Measurements from ENCODE around the gene PSMD7.

Gene PSMD7

GRCh38 chr16:74275031-74275636, 21.5 kb upstream of the PSMD7 start:
- TF ChIP-seq RAD21 (IDR thresholded peaks at IDR 0.05; ENCODE audit: low read depth) (peak; percentile 68), FOXM1 (IDR thresholded peaks at IDR 0.05; ENCODE audit: borderline replicate concordance, low read depth) (no peak), NFIC (IDR thresholded peaks at IDR 0.05) (no peak), TCF12 (IDR thresholded peaks at IDR 0.05; ENCODE audit: low read depth) (no peak)
- TF ChIP-seq, protein P1, sequence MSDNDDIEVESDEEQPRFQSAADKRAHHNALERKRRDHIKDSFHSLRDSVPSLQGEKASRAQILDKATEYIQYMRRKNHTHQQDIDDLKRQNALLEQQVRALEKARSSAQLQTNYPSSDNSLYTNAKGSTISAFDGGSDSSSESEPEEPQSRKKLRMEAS (IDR thresholded peaks at IDR 0.05): no peak

DNA sequence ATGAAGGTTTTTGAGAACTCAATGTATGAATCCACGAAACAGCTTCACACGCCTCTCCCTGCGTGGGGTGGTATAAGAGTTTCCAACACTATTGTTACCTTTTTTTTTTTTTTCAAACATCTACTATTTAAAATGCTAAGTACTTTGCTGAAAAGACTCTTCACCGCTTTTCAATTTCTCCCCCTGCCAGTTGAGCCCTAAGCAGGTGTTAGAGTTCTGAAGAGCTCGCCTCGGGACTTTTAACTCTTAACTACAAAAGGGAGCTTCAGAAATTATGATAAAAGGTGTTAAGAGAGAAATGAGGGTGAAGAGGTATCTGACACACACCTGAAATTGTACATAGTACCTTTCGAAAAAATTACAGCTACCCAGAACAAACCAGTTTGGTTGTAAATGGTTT, 20.9 kb upstream of the PSMD7 start:
- TF ChIP-seq, protein P2, sequence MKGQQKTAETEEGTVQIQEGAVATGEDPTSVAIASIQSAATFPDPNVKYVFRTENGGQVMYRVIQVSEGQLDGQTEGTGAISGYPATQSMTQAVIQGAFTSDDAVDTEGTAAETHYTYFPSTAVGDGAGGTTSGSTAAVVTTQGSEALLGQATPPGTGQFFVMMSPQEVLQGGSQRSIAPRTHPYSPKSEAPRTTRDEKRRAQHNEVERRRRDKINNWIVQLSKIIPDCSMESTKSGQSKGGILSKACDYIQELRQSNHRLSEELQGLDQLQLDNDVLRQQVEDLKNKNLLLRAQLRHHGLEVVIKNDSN (IDR thresholded peaks at IDR 0.05): no peak
- TF ChIP-seq CEBPB (IDR thresholded peaks at IDR 0.05): no peak
- TF ChIP-seq EP300 (IDR thresholded peaks at IDR 0.05; ENCODE audit: borderline replicate concordance): no peak
- no peak for TF ChIP-seq EGR1 (IDR thresholded peaks at IDR 0.05)
- no peak for TF ChIP-seq RAD21 (IDR thresholded peaks at IDR 0.05; ENCODE audit: low read depth)
- TF ChIP-seq NFIC (IDR thresholded peaks at IDR 0.05): no peak
- TF ChIP-seq CREB1 (IDR thresholded peaks at IDR 0.05; ENCODE audit: low read depth): no peak
- no peak for TF ChIP-seq YY1 (IDR thresholded peaks at IDR 0.05; ENCODE audit: low read depth)
- TF ChIP-seq TCF12 (IDR thresholded peaks at IDR 0.05; ENCODE audit: low read depth): no peak
- TF ChIP-seq ZBTB7A (IDR thresholded peaks at IDR 0.05; ENCODE audit: low read depth): no peak
- no peak for TF ChIP-seq TAF1 (IDR thresholded peaks at IDR 0.05; ENCODE audit: low read depth)
- no peak for TF ChIP-seq FOXM1 (IDR thresholded peaks at IDR 0.05; ENCODE audit: borderline replicate concordance, low read depth)
- TF ChIP-seq, protein P3, sequence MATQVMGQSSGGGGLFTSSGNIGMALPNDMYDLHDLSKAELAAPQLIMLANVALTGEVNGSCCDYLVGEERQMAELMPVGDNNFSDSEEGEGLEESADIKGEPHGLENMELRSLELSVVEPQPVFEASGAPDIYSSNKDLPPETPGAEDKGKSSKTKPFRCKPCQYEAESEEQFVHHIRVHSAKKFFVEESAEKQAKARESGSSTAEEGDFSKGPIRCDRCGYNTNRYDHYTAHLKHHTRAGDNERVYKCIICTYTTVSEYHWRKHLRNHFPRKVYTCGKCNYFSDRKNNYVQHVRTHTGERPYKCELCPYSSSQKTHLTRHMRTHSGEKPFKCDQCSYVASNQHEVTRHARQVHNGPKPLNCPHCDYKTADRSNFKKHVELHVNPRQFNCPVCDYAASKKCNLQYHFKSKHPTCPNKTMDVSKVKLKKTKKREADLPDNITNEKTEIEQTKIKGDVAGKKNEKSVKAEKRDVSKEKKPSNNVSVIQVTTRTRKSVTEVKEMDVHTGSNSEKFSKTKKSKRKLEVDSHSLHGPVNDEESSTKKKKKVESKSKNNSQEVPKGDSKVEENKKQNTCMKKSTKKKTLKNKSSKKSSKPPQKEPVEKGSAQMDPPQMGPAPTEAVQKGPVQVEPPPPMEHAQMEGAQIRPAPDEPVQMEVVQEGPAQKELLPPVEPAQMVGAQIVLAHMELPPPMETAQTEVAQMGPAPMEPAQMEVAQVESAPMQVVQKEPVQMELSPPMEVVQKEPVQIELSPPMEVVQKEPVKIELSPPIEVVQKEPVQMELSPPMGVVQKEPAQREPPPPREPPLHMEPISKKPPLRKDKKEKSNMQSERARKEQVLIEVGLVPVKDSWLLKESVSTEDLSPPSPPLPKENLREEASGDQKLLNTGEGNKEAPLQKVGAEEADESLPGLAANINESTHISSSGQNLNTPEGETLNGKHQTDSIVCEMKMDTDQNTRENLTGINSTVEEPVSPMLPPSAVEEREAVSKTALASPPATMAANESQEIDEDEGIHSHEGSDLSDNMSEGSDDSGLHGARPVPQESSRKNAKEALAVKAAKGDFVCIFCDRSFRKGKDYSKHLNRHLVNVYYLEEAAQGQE (IDR thresholded peaks at IDR 0.05; ENCODE audit: low read depth): no peak
- no peak for TF ChIP-seq TEAD4 (IDR thresholded peaks at IDR 0.05)
- TF ChIP-seq, protein P1 (IDR thresholded peaks at IDR 0.05): no peak

DNA sequence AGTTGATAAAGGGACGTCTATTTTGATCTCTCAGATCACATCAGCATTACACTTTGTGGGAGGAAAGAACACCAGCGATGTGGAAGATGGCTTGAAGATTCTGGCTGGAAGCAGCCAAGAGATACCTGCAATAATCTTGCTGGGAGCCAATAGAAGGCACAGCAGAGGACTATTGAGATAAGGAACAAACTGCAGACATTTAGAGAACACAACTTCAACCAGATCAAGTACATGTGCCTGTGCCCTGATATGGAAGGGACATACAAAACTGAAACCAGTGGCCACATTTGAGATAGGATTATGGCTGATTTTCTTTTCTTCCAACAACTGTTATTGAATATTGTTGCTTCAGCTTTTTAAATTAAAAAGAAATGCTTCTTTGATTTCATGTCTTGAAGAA, 18.6 kb upstream of the PSMD7 start:
- TF ChIP-seq, protein P2 (IDR thresholded peaks at IDR 0.05): no peak
- TF ChIP-seq, protein P3 (IDR thresholded peaks at IDR 0.05; ENCODE audit: low read depth): no peak
- no peak for TF ChIP-seq CREB1 (IDR thresholded peaks at IDR 0.05; ENCODE audit: low read depth)
- TF ChIP-seq ZBTB7A (IDR thresholded peaks at IDR 0.05; ENCODE audit: low read depth): no peak
- no peak for TF ChIP-seq CEBPB (IDR thresholded peaks at IDR 0.05)
- no peak for TF ChIP-seq TEAD4 (IDR thresholded peaks at IDR 0.05)
- TF ChIP-seq EGR1 (IDR thresholded peaks at IDR 0.05): no peak
- no peak for TF ChIP-seq FOXM1 (IDR thresholded peaks at IDR 0.05; ENCODE audit: borderline replicate concordance, low read depth)
- TF ChIP-seq, protein P1 (IDR thresholded peaks at IDR 0.05): no peak
- TF ChIP-seq TAF1 (IDR thresholded peaks at IDR 0.05; ENCODE audit: low read depth): no peak
- no peak for TF ChIP-seq NFIC (IDR thresholded peaks at IDR 0.05)
- TF ChIP-seq RAD21 (IDR thresholded peaks at IDR 0.05; ENCODE audit: low read depth): no peak
- TF ChIP-seq TCF12 (IDR thresholded peaks at IDR 0.05; ENCODE audit: low read depth): no peak

DNA sequence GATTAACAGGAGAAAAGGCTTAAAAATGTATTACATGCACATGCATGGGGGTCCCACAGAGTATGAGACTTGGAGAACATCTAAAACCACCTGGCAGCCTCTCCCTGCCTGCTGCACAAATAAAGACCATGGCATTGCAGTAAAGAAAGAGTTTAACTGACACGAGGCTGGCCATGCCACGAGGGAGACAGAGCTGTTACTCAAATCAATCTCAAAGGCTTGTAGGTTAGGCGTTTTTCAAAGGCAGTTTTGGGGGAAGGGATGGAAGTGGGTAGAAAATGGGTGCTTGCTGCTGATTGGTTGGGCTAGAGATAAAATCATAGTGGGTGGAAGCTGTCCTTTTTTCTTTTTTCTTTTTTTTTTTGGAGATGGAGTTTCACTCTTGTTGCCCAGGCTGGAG, 17.3 kb upstream of the PSMD7 start:
- TF ChIP-seq CEBPB (IDR thresholded peaks at IDR 0.05) (no peak), EP300 (IDR thresholded peaks at IDR 0.05; ENCODE audit: borderline replicate concordance) (no peak), NFIC (IDR thresholded peaks at IDR 0.05) (no peak), EGR1 (IDR thresholded peaks at IDR 0.05) (no peak), TEAD4 (IDR thresholded peaks at IDR 0.05) (no peak), CREB1 (IDR thresholded peaks at IDR 0.05; ENCODE audit: low read depth) (no peak), YY1 (IDR thresholded peaks at IDR 0.05; ENCODE audit: low read depth) (no peak), TAF1 (IDR thresholded peaks at IDR 0.05; ENCODE audit: low read depth) (no peak)
- TF ChIP-seq, protein P1 (IDR thresholded peaks at IDR 0.05): no peak

DNA sequence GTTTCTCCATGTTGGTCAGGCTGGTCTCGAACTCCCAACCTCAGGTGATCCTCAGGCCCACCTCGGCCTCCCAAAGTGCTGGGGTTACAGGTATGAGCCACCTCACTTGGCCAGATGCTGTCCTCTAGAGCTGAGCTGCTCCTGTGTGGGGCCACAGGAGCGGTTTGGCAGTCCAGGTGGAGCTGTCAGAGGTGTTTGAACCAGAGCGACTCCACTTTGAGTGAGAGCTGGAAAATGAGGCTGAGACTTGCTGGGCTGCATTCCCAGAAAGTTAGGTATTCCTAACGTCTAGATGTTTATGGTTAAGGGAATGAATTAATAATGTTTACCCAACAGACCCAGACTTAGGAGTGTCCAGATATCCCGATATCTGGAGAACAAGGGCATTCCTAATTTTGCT, 16.8 kb upstream of the PSMD7 start:
- TF ChIP-seq RAD21 (IDR thresholded peaks at IDR 0.05; ENCODE audit: low read depth) (no peak), EGR1 (IDR thresholded peaks at IDR 0.05) (no peak), NFIC (IDR thresholded peaks at IDR 0.05) (no peak), FOXM1 (IDR thresholded peaks at IDR 0.05; ENCODE audit: borderline replicate concordance, low read depth) (no peak), CEBPB (IDR thresholded peaks at IDR 0.05) (no peak), EP300 (IDR thresholded peaks at IDR 0.05; ENCODE audit: borderline replicate concordance) (no peak), YY1 (IDR thresholded peaks at IDR 0.05; ENCODE audit: low read depth) (no peak), TEAD4 (IDR thresholded peaks at IDR 0.05) (no peak), CREB1 (IDR thresholded peaks at IDR 0.05; ENCODE audit: low read depth) (no peak), TAF1 (IDR thresholded peaks at IDR 0.05; ENCODE audit: low read depth) (no peak), TCF12 (IDR thresholded peaks at IDR 0.05; ENCODE audit: low read depth) (no peak), ZBTB7A (IDR thresholded peaks at IDR 0.05; ENCODE audit: low read depth) (no peak)
- TF ChIP-seq, protein P3 (IDR thresholded peaks at IDR 0.05; ENCODE audit: low read depth): no peak
- TF ChIP-seq, protein P2 (IDR thresholded peaks at IDR 0.05): no peak
- TF ChIP-seq, protein P1 (IDR thresholded peaks at IDR 0.05): no peak

All from Ishikawa (cell line).